ACHN (cell line): ENCODE measurements around the gene TMEM123.
"Not testable (repeated sequence)": the region's sequence is repeated elsewhere in the genome, so short reads cannot be mapped to it uniquely, and the experiment has no call there.

Experiments used
- DNase-seq: peaks from one replicate; pipeline ENCODE4 v3.0.0-alpha.2; 2015
- in situ Hi-C: cut with HindIII; loops from 2 replicates; pipeline ENCODE4 v1.10.0; 2017; ENCODE audit warnings: low sequenced_read_pairs, low pct_ligation_motif_present, low pct_unique_long_range_greater_than_20kb

The TMEM123 gene

GRCh38 chr11:102432560-102432959 is 20.0 kb downstream of the TMEM123 start:
- DNase-seq, in situ Hi-C loops: not testable (repeated sequence)

DNA sequence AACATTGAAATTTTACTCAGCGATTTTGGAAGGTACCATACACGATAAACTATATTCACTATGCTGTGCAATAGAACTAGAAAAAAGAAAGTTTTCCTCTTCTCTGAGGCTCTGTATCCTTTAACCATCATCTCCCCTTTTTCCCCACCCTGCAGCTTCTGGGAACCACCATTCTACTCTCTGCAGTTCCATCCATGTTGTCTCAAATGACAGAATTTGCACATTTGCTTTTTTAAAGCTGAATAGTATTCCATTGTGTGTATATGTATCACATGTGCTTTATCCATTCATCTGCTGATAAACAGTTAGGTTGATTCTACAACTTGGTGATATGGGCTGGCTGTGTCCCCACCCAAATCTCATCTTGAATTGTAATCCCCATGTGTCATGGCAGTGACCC is 21.2 kb downstream of the TMEM123 start:
- in situ Hi-C loops: no loop called here
- DNase-seq: no peak

GRCh38 chr11:102430158-102430836 is 22.3 kb downstream of the TMEM123 start:
- DNase-seq: no peak
- in situ Hi-C loops: no loop called here

DNA sequence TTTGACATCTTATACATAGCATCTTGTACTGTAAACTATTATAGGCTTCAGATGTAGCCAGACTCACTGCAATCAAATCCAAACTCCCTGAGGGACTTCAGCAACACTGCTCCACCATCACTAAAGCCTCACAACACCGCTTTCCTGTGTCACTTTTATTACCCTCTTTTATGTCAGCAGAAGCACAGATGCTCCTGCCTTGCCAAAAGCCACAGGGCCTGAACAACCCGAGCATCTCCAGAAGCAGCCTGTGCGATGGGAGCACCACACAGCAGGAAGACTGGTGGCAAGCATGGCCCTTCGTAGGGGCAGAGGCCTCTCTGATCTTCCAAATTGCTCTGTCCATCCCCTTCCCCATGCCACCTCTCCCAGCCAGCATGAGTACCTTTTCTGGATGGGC is 22.9 kb downstream of the TMEM123 start:
- DNase-seq: no peak
- in situ Hi-C loops: no loop called here

DNA sequence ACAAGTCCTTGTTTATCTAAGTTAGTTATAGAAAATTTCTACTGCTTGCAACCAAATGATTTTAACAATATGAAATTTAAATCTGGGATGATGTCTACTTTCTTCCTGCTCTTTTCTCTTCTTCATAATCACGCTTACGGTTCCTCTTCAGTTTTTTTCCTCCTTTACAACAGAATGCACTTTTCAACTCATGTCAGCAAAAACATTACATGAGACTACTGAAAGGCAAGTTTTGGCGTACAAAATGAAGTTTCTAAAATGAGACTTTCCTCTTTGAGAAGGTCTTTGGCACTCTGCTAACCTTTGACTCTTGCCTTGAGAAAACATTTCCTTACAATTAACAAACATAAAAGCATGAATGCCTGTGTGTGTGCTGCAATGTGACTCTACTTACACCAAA is 23.3 kb downstream of the TMEM123 start:
- in situ Hi-C loops: no loop called here
- no peak for DNase-seq

DNA sequence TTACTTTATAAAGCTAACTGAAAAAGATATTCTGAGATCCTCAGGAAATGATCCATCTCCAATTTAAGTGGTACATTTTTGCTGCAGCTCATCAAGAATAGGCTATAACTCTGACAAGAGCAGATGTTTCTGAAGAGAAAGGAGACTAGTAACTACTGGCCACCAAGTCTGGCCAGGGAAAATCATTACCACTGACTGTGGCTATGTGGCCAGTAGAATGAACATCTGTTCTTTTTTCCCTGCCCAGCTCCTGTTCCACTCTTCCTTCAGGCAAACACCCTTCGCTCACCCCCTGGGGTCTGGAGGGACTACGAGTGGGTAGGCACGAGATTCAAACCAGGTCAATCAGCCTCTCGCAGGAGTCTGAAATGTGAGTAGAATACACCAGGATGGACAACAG is 23.9 kb downstream of the TMEM123 start:
- DNase-seq: no peak
- in situ Hi-C loops: no loop called here

- DNase-seq: no peak
- in situ Hi-C loops: no loop called here
These were observed 25.5 kb downstream of the TMEM123 start for GRCh38 chr11:102427068-102427467.

- in situ Hi-C loops: no loop called here
- DNase-seq: no peak
These were observed 26.0 kb downstream of the TMEM123 start for GRCh38 chr11:102426570-102426969.

- DNase-seq: no peak
- in situ Hi-C loops: no loop called here
These were observed 26.6 kb downstream of the TMEM123 start for GRCh38 chr11:102426000-102426399.

- in situ Hi-C loops: no loop called here
- DNase-seq: no peak
These were observed 28.6 kb downstream of the TMEM123 start for GRCh38 chr11:102423936-102424335.

- DNase-seq: no peak
- in situ Hi-C loops: no loop called here
These were observed 29.5 kb downstream of the TMEM123 start for GRCh38 chr11:102422817-102423712.

- no peak for DNase-seq
- in situ Hi-C loops: no loop called here
These were observed 31.3 kb downstream of the TMEM123 start for GRCh38 chr11:102421261-102421660.

GRCh38 chr11:102420547-102420946 is 32.0 kb downstream of the TMEM123 start:
- in situ Hi-C loops: no loop called here
- no peak for DNase-seq

DNA sequence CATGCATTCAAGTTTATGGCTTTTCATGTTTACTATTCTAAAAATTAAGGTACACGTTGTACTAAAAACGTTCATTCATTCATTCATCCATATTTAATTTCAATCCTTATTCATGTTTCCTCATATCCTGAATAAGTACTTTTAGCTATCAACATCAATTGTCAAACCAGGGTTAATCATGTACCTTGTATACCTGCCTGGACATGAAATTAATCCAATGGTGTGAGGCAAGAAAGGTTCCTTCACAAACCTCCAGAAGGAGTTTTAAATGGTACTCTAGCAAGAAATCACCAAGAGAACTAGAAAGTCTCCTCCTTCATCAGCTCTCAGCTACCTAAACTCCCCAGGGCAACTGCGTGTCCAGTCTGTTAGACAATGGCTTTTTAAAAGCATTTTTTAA is 33.4 kb downstream of the TMEM123 start:
- no peak for DNase-seq
- in situ Hi-C loops: no loop called here

DNA sequence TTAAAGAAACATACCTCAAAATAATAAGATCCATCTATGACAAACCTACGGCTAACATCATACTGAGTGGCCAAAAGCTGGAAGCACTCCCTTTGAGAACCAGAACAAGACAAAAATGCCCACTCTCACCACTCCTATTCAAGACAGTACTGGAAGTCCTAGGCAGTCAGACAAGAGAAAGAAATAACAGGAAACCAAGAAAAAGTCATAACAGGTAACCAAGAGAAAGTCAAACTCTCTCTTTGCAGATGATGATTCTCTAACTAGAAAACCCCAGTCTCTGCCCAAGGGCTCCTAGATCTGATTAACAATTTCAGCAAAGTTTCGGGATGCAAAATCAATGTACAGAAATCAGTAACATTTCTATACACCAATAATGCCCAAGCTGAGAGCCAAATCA is 35.6 kb downstream of the TMEM123 start:
- DNase-seq: no peak
- in situ Hi-C loops: no loop called here

GRCh38 chr11:102415304-102415916 is 37.2 kb downstream of the TMEM123 start:
- in situ Hi-C loops: no loop called here
- no peak for DNase-seq

DNA sequence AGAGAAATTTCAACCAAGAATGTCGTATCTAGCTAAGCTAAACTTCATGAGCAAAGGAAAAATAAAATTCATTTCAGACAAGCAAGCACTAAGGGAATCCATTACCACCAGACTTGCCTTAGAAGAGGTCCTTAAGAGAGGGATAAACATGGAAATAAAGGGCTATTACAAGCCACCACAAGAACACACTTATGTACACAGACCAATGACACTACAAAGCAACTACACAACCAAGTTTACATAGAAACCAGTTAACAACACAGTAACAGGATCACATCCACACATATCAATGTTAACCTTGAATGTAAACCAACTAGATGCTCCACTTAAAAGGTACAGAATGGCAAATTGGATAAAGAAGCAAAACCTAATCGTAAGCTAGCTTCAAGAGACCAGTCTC is 38.0 kb downstream of the TMEM123 start:
- in situ Hi-C loops: no loop called here
- no peak for DNase-seq

DNA sequence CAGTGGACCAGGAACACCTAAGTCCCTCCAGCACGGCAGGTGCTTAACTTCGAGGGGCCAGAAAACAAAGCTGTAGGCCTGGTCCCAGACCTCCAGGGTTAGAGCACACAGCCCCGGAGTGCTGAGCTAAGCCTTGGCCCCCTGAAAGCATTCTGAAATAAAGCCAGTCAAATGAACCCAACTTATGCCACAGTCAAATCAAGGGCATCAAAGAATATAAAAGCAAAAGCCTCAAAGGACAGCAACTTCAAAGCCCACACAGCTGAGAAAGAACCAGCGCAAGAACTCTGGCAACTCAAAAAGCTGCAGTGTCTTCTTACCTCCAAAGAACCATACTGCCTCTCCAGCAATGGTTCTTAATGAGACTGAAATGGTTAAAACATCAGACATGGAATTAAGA is 39.1 kb downstream of the TMEM123 start:
- DNase-seq: no peak
- in situ Hi-C loops: no loop called here

- in situ Hi-C loops: no loop called here
- DNase-seq: no peak
These were observed 41.4 kb downstream of the TMEM123 start for GRCh38 chr11:102411142-102411541.

- in situ Hi-C loops: no loop called here
- no peak for DNase-seq
These were observed 42.2 kb downstream of the TMEM123 start for GRCh38 chr11:102410382-102410784.
